GM19193 (cell line): ENCODE data around the gene CPEB3.

Source experiments
- POLR2A ChIP-seq: IDR thresholded peaks from 4 replicates; pipeline ENCODE4 v1.6.1; 2011; ENCODE audit not compliant: insufficient read depth, insufficient read length; ENCODE audit errors: extremely low read depth

Gene CPEB3

GRCh38 chr10:92130622-92131274 lies 160.1 kb downstream of the CPEB3 start:
- no peak for TF ChIP-seq POLR2A

GRCh38 chr10:92126100-92126650 lies 164.7 kb downstream of the CPEB3 start:
- no peak for TF ChIP-seq POLR2A

- TF ChIP-seq POLR2A = no peak
These were observed 165.7 kb downstream of the CPEB3 start for GRCh38 chr10:92125144-92125543.

- TF ChIP-seq POLR2A = no peak
These were observed 166.2 kb downstream of the CPEB3 start for GRCh38 chr10:92124616-92125143.

DNA sequence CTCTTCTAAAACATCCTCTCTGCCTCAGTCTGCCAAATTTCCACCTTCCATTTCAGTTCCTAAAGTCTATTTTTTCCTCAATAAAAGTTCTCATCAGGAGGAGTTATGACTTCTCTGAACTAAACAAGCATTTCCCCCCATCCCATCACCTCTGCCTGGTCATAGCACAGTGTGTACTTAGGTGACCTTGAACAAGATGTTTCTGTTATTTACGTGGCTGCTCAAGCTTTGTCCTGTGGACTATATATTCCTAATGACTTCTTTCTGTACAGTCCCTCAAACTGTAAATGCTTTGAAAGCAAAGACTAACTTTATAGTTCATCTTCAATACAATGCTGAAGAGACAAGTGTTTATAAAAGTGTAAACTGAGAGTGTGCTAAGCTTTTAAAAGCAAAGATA lies 166.9 kb downstream of the CPEB3 start:
- TF ChIP-seq POLR2A = no peak

DNA sequence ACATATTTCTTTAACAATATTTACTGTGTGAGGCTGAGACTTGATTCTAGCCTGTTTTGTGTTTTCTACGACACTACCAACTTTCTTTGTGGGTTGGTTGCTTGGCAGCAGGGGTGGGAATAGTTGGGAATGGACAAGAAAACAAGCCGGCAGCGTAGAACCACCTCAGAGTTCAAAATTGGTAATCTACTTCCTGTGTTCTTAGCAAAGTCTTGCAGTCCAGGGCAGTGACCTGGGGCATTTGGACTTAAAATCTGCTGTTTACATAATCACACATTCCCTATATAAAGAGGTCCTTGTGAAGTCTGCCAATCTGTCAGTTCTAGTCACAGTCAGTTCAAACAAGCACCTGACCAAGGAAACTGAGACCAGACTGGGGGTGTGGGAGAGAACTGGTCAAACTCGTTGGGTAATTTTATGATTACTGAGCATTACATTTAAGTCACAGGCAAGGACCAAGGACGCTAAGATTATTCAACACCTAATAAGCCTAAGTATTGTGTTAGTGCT lies 167.9 kb downstream of the CPEB3 start:
- TF ChIP-seq POLR2A = no peak

DNA sequence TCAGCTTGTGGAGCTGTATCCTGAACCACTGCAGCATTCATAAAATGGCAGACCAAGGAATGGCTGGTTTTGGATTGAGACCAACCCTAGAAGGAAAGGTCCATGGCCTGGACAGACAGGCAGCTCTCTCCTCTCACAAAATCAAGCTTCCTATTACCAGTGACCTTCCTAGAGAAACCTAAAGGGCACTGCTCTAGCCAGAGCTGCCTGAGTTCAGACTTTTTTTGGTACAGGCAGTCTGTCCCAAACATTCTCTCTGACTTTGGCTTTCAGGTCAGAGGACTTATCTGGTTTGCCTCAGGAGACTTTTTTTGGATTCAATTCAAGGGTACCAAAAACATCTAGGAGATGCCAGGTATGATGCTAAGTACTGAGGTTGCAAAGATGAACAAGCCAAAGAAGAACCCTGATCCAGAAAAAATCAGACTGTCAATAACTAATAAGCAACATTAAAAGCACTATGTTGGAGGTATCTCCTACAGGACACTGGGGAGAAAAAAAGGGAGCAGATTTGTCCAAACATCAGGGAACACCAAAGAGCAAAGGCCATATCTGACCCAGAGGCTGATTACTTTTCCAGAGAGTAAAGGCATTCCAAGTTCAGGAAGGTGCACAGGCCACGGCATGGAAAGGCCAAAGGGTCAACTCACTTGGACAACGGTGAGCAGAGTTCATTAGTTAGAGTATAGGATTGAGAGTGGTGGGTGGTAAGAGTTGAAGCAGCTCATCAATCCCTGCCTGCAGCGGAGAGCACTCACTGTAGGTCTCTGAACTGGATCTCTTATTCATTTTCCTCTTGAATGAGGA lies 169.0 kb downstream of the CPEB3 start:
- no peak for TF ChIP-seq POLR2A

DNA sequence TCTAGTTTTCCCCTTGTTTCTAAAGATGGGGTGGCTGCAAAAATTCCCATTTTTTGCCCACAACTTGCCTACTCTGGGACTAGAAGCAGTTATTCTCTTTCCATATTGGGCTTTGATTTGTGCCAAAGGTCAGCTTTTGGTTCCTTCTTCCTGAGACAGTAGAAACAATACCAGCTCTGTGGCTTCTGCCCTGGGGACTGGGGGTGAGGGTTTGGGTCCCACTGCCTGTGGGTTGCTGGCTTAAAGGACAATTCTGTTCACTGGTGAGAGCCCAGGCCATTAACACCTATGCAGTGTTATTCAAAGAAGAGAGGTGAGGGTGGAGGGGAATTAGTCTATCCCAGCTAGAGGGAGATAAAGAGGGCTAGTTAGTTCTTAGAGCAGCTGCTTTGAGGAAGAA lies 171.5 kb downstream of the CPEB3 start:
- no peak for TF ChIP-seq POLR2A

DNA sequence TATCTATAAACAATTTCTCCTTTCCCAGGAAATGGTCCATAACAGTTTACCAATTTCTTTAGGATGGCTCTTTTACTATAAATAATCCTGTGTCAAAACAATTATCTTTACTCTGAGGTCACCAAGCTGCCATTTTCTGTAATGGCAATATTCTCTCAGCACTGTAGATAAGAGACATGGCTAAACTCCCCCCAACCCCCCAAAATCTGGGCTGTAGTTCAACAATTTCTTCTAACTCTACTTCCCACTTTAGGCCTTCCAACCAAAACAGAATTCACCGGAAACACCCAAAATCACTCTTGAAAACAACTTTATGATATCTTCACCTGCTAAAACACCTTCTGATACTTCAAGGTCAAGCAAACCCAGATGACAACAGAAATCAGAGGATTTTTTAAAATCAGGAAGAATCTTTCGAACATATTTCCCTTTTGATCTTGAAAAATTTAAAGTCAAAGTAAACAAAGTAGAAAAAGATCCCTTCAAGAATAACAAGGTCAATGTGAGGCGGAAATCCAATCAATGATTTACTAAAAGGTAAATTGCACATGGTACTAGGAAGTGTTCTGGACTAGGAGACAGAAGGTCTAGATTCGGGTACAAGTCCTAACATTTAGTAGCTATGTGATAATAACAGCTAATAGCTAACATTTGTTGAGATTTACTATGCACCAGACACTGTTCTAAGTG lies 176.8 kb downstream of the CPEB3 start:
- TF ChIP-seq POLR2A = no peak

DNA sequence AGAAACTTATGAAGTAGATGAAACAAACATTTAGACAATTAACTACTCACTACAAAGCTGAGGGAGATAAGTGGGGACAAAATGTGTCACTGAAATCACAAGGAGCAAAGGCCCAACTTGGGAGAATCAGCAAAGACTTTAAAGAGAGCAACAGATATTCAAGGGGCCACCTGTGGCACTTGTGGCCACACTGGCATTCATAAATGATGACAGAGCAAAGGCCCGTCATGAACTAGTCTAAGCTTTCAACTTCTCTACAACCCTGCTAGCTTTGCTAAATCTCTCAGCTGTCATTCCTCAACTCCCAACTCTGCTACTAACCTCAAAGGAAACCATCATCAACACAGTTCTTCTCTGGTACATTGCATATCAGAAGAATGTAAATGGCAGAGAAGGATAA lies 178.4 kb downstream of the CPEB3 start:
- TF ChIP-seq POLR2A = no peak

DNA sequence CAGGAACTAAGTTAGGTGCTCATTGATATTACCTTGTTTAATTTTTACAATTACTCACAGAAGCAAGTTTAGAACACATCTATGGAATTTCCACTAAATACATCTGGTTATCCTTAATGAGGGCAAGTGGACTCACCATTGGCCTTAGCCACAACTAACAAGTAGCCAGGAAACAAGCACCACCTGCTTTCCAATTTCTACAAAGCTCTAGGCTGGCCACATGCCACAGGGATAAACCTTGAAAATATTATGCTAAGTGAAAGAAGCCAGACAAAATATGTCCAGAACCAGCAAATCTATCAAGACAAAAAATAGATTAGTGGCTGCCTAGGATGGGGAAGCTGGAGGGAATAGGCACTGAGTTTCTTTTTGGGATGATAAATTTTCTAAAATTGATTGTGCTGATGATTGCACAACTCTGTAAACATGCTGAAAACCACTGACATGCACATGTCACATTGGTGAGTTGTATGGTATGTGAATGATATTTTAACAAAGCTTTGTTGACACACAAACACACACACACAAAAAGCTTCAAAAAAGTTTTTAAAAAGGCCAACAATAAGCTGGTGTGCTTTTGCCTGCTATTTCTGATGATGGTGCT lies 179.4 kb downstream of the CPEB3 start:
- TF ChIP-seq POLR2A = no peak

GRCh38 chr10:92110039-92110794 lies 180.7 kb downstream of the CPEB3 start:
- TF ChIP-seq POLR2A = no peak

DNA sequence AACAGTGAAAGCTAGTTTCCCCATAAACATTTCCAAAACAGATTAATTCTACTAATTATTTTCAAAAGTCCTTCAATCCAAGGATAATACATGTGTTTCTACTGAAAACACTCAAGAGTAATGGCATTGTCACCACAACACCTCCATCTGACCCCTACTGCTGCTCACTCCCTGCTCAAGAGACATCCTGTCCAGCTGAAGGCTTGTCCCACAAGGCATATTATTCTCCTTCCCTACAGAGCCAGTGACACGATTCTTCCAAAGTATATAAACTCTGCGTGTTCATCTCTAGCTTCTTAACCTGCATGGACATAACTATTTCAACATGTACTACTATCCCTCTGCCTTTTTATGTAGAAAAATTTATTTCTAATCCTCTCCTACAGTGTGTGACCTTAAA lies 182.1 kb downstream of the CPEB3 start:
- no peak for TF ChIP-seq POLR2A

- TF ChIP-seq POLR2A = no peak
These were observed 182.8 kb downstream of the CPEB3 start for GRCh38 chr10:92108120-92108519.
